ENCODE results near the gene APOA4. TPM values are rescaled to one million over a fixed set of nuclear protein-coding genes. Genes with fewer than 3 reads are reported as not detected.

Gene APOA4
- total RNA-seq, 4 donors from 2014 or later = not detected

DNA sequence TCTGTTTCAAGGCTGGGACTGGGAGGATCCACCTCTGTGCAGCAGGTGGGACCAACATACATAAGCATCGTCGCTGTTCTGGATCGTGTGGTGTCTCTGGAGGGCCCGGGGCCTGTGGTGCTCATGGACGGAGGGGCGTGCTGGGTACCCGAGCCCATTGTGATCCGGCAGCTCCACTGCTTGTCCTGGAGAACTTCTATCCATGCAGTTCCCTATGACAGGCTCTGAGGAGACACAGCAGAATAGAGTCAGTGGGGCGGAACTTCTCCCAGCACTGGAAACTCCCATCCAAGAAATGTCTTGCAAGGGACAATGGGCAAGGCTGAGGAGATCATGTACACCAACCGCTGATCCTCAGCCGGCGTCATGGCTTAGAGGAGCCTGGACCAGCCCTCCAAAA, 26.0 kb upstream of the APOA4 start:
- 96 to 100% methylated on average over 8 to 12 of the region's 12 CpGs for WGBS, 2 donors
- H3K4me3 ChIP-seq (ENCODE audit: low read depth, poor library complexity, severe bottlenecking) = no peak overlapping the region
- TF ChIP-seq, protein P1, sequence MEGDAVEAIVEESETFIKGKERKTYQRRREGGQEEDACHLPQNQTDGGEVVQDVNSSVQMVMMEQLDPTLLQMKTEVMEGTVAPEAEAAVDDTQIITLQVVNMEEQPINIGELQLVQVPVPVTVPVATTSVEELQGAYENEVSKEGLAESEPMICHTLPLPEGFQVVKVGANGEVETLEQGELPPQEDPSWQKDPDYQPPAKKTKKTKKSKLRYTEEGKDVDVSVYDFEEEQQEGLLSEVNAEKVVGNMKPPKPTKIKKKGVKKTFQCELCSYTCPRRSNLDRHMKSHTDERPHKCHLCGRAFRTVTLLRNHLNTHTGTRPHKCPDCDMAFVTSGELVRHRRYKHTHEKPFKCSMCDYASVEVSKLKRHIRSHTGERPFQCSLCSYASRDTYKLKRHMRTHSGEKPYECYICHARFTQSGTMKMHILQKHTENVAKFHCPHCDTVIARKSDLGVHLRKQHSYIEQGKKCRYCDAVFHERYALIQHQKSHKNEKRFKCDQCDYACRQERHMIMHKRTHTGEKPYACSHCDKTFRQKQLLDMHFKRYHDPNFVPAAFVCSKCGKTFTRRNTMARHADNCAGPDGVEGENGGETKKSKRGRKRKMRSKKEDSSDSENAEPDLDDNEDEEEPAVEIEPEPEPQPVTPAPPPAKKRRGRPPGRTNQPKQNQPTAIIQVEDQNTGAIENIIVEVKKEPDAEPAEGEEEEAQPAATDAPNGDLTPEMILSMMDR (IDR thresholded peaks at IDR 0.05) = no peak
- no peak for TF ChIP-seq POLR2A (IDR thresholded peaks at IDR 0.05)
- intact Hi-C loops (cut with DNase I; ENCODE audit: low total_unique reads) = no loop called here
- DNase-seq (ENCODE audit: low spot score in 2 of 2) = no peak

DNA sequence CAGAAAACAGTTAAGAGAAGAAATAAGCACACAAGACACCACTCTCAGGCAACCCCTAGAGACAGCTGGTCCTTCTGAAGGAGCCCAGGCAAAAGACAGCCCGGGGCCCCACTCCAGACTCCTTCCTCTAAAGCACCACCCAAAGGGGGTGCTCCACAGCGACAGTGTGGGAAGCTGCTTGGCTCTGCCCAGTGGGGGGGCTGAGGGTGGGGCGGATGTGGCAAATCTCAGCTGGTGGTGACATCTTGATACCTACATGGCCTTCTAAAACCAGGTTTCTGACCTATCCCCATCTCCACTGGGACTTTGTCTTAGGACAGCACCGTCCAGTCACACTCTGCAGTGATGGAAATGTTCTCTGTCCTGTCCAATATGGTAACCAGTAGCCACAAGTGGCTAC, 24.5 kb upstream of the APOA4 start:
- no peak for DNase-seq (ENCODE audit: low spot score in 2 of 2)
- no peak overlapping the region for H3K4me3 ChIP-seq (ENCODE audit: low read depth, poor library complexity, severe bottlenecking)
- no peak for TF ChIP-seq POLR2A (IDR thresholded peaks at IDR 0.05)
- WGBS, 2 donors = 97 to 100% methylated on average over 3 to 4 of the region's 4 CpGs
- intact Hi-C loops (cut with DNase I; ENCODE audit: low total_unique reads) = no loop called here

DNA sequence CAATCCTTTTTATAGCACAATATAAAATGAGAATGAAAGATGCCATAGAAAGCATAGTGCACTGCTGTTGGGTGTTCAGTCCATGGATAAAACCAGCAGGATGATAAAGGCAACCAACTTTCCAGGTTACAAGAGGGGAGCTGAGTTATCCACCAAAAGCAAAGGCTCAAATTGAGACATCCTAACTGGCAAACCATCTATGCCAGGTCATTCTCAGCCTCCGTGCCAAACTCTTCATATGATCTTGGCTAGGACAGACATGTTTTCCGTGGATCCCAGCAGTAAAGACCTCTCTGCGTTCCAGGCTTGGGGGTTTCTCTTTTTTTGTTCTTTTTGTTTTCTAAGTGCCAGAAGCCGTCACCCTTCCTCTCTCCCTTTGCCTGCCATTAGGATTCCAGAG, 21.6 kb upstream of the APOA4 start:
- DNase-seq (ENCODE audit: low spot score in 2 of 2) = no peak
- intact Hi-C loops (cut with DNase I; ENCODE audit: low total_unique reads) = no loop called here
- no peak for TF ChIP-seq POLR2A (IDR thresholded peaks at IDR 0.05)
- TF ChIP-seq, protein P1 (IDR thresholded peaks at IDR 0.05) = no peak
- WGBS, 2 donors = 81 to 85% methylated on average over 4 of the region's 4 CpGs
- H3K4me3 ChIP-seq (ENCODE audit: low read depth, poor library complexity, severe bottlenecking) = no peak overlapping the region

DNA sequence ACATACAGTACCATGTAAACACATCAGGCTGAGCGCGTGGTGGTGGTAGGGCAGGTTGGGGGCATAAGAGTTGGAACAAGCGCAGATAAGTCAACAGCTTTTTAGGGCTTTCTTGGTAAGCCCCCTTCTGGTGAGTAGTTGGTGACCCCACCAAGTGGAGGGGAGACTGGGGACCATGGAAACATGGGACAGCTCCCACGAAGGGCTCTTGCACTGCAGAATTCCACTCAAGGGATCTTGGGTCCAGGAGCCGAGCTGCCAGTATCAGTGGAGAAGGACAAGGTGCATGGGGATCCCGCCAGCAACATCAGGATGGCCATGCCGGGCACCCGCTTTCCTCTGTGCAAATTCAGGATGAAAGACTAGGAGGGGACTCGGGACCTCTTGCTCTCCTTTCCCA, 20.6 kb upstream of the APOA4 start:
- intact Hi-C loops (cut with DNase I; ENCODE audit: low total_unique reads) = no loop called here
- DNase-seq (ENCODE audit: low spot score in 2 of 2) = no peak
- H3K4me3 ChIP-seq (ENCODE audit: low read depth, poor library complexity, severe bottlenecking) = no peak overlapping the region
- TF ChIP-seq, protein P1 (IDR thresholded peaks at IDR 0.05) = no peak
- no peak for TF ChIP-seq POLR2A (IDR thresholded peaks at IDR 0.05)
- 93 to 98% methylated on average over 9 of the region's 9 CpGs for WGBS, 2 donors

- TF ChIP-seq POLR2A (IDR thresholded peaks at IDR 0.05) = no peak
- TF ChIP-seq, protein P1 (IDR thresholded peaks at IDR 0.05) = no peak
- WGBS, 2 donors = 83 to 86% methylated on average over 4 of the region's 4 CpGs
- no peak for DNase-seq (ENCODE audit: low spot score in 2 of 2)
- intact Hi-C loops (cut with DNase I; ENCODE audit: low total_unique reads) = no loop called here
- H3K4me3 ChIP-seq (ENCODE audit: low read depth, poor library complexity, severe bottlenecking) = no peak overlapping the region
Measured at GRCh38 chr11:116842909-116843308, 19.8 kb upstream of the APOA4 start.

GRCh38 chr11:116842117-116842516, 19.0 kb upstream of the APOA4 start:
- 96 to 97% methylated on average over 4 of the region's 4 CpGs for WGBS, 2 donors
- intact Hi-C loops (cut with DNase I; ENCODE audit: low total_unique reads) = no loop called here
- no peak overlapping the region for H3K4me3 ChIP-seq (ENCODE audit: low read depth, poor library complexity, severe bottlenecking)
- TF ChIP-seq, protein P1 (IDR thresholded peaks at IDR 0.05) = no peak
- DNase-seq (ENCODE audit: low spot score in 2 of 2) = no peak

Measured in lower leg skin (tissue), 4 donors.